Ecto neural progenitor cell (in vitro differentiated cells): ENCODE measurements around the gene STMN1.
"Not testable (repeated sequence)": the region's sequence is repeated elsewhere in the genome, so short reads cannot be mapped to it uniquely, and the experiment has no call there.

Source experiments
- DNase-seq: peaks from one replicate; pipeline ENCODE4 v3.0.0-alpha.2; 2018; ENCODE audit warnings: low spot score

STMN1 gene

DNA sequence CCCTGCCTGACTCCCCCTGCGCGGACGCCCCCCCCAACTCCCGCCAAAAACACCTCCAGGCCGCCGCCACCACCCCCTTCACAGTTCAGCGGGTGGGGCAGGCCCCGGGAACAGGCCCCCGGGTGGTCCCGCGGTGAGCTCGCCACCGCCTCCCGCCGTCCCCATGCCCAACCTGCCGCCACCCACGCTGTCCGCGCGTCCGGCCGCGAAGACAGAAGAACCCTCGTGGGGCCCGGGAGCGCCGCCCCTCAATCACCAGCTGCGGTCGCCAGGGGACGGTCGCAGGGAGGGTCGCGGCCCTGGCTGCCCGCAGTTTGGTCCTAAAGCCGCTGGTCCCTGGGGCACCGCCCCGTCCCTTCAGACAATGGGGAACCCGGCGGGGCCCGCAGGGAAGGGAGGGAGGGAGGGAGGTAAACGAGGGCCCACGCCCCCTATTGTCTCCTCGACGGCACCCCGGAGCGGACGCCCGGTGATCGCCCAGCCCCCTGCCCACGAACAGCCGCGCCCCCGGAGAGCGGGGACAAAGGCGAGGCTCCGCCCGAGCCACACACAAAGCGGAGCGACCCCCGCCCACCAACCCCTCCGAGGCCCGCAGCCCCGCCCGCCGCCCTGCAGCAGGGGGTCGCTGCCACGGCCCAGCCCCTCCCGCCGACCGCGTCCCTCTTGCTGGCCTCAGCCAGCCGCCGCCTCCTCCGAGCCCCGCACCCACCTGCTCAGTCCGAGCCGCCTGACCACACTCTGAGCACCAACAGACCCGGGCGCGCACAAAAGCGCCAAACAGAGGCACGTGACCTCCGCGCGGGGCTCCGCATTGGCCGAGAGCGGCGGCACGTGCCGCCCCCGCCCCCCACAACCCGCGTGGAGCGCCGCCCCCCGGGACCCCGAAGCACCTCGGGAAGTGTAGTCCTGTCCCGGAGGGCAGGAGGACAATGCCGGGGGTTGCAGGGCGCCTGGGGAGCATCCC is at the start of gene STMN1:
Gene STMN1, minus strand, starts transcription at position 740 of the 964 bp plus-strand sequence. CDS start 1,743 bp downstream, outside the sequence.
- DNase-seq, result peak; percentile 99

DNA sequence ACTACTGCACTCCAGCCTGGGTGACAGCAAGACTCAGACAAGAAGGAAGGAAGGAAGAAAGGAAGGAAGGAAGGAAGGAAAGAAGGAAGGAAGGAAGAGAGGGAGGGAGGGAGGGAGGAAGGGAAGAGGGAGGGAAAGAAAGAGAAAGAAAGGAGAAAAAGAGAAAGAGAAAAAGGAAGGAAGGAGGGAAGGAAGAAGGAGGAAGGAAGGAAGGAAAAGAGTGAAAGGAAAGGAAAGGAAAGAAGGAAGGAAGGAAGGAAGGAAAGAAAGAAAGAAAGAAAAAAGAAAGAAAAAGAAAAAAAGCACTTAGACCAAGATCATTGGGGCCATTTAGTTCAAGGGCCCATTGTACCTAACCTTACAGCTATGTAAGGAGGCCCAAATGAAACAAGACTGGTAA is 49.3 kb upstream of the STMN1 start:
- DNase-seq, result no peak

DNA sequence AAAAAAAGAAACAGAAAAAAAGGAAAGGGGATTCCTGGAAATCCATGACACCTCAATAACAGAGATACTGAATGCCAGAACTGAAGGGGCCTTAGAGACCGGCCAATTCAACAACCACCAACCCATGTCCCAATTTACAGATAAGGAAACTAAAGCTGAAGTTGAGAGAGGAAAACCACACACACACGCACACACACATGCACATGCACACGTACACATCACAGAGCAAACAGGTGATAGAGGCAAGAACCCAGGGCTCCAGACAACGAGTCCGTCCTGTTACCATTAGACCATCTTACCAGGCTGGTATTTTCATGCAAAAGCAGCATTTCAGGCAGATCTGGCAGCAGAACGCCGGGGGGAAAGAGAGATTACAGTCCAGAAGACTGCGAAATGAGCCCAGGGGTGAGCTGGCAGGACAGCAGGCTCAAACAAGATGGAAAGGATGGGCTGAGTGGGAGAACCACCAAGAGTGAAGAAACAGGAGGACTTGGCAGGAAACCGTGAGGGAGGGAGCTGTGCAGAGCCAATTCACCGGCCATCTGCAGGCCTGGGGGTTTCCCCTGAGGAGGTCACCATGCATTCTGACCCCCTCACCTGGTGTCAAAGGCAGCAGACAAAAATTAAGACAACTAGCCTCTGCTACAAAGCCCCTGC is 48.2 kb upstream of the STMN1 start:
- no peak for DNase-seq

DNA sequence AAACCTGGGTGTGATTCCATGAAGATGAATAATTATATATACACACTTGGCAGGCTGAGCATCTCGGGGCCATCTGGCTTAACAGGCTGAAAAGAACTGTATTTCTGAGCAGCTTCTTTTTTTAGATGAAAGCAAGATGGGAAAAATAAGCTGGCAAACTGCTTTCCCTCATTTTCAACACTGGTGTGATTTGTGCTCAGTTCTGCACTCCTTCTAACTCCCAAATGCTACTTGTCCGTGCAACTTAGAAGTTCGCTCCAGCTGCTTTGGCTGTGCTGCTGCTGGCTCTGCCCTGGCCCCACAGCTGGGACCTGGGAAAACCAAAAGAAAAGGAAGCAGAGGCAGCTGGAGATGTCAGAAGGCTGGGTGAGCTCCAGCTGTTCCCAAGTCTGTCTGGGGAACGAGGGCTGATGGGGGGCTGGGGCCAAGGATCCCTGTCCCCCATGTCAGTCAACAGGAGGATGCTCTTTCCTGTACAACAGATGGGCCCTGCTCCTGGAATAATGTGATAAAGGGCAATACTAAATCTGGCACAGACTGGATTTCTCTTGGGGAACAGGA is 46.7 kb upstream of the STMN1 start:
- no peak for DNase-seq

DNA sequence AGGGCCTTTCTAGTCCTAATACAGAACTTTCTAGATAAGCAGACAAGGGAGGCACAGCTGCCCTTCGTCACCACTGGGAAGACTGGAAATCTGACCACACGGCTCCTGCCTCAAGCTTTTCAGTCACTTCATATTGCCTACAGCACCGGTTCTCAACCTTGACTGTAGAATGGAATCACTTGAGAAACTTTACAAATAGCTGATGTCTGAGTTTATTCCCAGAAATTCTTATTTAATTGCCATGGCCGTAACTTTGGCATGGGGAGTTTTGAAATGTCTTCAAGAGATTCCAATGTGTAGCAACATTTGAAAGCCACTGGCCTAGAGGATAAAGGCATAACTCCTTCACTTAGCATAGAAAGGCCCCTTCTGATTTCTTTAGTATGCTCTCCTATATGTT is 42.4 kb upstream of the STMN1 start:
- no peak for DNase-seq

DNA sequence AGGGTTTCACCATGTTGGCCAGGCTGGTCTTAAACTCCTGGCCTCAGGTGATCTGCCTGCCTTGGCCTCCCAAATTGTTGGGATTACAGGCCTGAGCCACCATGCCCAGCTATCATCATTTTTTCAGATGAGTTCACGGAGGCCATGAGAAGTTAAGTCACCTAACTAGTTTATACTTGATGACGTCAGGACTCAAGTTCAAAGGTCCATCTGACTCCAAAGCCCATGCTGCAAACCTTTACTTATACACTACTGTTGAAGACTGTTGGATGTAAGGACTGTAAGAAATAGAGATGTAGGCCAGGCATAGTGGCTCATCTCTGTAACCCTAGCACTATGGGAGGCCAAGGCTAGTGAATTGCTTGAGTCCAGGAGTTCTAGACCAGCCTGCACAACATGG is 40.8 kb upstream of the STMN1 start:
- DNase-seq, result no peak

DNA sequence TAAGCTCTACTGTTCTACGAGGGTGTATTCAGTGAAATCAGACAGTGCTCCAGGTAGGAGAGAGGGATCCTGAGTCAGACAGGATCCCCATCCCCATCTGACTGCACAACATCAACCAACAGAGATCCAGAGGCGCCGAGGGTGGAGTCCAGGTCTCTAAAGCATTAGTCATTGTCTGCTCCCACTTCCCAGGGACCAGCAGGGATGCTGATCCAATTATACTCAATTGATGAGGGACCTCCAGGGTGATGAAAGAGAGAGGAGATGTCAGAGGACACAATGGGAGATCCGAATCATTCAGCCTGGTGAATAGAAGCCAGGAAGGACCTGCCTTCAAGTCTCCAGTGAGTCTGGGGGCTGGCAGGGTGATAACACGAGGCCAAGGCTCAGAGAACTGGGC is 39.5 kb upstream of the STMN1 start:
- DNase-seq, result no peak

DNA sequence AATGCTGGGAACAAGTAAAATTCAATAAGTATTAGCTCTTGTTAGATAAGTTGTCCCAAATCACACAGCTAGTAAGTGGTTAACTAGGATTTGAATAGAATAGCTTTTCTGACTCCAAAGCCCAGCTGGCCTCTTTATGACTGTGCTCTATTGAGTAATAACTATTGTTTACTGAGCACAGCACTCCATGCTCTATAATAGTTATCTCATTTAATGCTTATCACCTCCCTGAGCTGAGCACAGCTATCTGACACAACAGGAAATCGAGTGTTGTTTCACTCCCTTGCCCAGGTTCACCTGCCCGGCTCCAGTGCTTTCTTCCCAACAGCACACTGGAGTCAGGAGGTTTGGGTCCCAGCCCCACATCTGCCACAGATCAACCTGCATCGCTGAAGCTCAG is 38.8 kb upstream of the STMN1 start:
- DNase-seq, result no peak

DNA sequence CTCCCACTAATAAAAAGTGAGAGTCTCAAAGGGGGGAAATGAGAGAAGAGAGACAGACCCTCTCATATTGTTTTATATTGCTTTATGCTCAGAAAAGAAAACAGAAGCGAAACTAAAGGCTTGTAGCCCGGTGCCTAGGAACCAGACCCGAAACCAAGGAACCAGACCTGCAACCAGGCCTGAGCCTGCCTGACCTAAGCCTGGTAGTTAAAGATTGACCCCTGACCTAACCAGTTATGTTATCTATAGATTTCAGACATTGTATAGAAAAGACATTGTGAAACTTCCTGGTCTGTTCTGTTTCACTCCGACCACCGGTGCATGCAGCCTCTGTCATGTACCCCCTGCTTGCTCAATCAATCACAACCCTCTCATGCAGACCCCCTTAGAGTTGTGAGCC is 37.3 kb upstream of the STMN1 start:
- DNase-seq, result not testable (repeated sequence)

DNA sequence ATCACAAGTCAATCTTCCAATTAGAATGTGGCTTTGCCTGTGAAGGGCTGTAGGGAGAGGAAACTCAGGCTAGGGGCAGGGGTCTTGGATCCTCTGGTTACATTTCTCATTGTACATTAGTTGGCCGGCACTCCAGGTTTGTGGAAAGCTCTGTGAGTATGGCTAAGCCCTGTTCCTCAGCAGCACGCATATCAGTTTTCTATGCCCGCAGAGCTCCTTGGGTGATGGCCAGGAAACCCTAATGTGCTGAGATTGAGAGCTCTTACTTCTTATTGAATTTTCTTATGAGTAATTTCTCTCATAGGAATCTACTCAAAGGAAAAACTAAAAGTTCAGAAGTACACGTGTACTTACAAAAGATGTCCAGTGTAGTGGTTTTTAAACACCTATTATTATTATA is 30.7 kb upstream of the STMN1 start:
- no peak for DNase-seq

DNA sequence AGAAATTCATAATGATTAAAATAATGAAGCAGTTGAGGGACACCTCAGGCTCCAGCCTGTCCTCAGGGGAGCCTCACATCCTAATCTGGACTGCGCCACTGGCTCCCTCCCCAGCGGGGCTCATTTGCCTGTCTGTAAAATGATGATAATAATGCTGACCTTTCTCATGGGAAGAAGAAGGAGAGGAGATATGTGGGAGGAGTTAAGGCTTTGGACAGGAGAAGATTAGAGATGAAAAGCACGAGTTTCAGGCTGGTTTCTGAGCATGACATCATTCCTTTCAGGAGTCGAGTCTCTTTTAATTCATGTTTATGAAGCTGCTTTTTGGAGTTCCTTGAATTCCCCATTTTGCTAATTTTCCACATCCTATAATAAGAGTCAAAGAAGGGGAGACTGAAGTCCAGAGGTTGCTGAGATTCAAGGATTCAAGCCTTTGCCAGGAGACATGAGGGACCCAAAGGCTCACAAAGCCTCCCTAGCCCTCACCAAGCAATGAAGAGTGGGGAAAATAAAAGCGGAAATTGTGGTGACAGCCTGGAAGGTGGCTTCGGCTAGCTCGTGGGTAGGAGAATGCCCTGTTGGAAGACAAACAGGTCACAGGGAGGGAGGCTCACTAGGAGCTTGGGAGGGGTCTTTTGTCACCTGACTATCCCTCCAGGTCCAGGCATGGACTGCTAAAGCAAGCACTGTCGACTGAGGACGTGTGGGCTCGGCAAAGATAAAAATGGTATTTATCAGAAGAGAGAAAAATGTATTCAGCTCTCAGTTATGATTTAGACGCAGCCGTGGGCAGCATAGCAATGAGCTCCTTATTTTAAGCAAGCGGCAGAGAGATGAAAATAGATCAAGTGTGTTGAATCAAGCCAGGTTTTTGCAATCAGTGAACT is 27.5 kb upstream of the STMN1 start:
- DNase-seq, result no peak

DNA sequence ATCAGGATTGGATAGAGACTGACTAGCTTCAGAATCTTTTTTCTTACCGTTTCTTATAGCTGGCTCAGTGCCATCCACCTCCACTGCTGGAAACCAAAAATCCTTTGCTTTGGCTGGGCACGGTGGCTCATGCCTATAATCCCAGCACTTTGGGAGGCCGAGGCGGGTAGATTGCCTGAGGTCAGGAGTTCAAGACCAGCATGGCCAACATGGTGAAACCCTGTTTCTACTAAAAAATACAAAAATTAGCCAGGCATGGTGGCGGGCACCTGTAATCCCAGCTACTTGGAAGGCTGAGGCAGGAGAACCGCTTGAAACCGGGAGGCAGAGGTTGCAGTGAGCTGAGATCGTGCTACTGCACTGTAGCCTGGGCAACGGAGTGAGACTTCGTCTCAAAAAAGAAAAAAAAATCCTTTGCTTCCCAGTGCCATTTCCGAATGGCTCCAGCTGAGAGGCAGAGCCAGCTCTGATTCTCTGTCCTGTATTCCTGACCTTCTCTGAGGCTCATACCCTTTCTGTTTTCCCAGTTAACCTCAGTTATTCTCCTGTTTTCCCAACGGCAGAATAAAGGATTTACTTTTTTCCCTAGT is 26.7 kb upstream of the STMN1 start:
- DNase-seq, result not testable (repeated sequence)

DNA sequence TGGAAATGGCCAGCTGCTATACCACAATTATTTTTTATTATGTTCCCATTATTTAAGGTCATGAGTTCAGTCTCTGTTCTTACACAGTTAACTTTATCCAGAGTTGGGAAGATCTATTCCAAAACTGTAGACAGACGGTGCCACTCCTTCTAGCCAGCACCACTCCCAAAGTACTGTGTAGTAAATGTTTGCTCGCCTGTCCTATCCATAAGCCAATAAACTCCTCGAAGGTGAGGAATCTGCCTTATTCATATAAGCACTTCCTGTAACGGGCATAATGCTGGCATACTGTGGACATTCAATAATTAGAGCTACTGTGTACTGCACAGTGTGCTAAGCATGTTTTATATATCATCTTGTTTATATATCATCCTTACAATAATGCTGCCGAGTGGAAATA is 26.1 kb upstream of the STMN1 start:
- DNase-seq, result no peak

DNA sequence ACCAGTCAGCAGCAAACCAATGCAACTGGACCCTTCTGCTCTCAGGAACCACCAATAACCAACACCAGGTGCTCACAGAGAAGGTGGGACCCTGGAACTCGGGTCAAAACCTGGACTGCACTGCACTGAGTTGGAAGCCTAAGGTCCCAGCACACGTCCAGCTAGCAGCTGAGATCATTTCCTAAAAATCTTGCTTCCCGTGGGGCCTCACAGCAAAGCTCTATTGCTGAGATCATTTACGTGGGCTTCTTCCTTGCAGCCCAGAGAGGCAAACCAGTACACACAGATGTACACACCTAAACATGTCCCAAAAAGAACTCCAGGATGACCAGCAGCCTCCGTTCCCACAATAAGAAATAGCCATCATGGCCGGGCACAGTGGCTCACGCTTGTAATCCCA is 22.8 kb upstream of the STMN1 start:
- no peak for DNase-seq

DNA sequence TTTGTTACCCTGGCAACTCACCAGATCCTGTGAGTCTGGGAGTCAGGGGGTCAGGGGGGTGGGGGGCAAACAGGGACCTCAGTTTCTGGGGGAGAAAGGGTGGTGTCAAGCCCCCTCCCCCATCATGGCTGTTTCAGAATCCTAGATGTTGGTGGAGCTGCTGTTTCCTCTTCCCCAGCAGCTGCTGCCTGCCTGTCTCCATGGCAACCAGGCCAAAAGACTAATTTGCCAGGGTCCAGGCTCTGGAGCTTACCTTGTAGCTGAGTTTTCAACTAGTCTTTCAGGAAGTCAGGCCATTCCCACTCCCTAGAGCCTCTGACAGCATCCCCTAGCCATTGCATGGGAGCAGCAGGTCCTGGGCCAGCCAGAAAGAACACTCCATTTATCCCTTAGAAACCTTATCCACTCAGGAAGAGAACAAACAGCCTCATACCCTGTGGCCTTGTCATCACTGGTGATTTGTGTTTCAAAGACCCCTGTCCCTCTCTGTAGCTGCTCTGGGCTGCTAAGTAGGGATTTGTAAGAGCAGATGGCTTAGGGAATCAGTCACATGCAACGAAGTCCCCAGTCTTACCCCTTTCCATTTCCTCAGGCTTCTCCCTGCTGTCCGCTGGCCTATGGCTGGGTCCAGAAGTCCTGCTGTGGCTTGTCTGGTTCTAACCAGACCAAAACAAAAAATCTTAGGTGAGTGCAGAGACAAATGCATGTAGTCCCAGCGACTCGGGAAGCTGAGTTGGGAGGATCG is 21.5 kb upstream of the STMN1 start:
- DNase-seq, result peak; percentile 75

DNA sequence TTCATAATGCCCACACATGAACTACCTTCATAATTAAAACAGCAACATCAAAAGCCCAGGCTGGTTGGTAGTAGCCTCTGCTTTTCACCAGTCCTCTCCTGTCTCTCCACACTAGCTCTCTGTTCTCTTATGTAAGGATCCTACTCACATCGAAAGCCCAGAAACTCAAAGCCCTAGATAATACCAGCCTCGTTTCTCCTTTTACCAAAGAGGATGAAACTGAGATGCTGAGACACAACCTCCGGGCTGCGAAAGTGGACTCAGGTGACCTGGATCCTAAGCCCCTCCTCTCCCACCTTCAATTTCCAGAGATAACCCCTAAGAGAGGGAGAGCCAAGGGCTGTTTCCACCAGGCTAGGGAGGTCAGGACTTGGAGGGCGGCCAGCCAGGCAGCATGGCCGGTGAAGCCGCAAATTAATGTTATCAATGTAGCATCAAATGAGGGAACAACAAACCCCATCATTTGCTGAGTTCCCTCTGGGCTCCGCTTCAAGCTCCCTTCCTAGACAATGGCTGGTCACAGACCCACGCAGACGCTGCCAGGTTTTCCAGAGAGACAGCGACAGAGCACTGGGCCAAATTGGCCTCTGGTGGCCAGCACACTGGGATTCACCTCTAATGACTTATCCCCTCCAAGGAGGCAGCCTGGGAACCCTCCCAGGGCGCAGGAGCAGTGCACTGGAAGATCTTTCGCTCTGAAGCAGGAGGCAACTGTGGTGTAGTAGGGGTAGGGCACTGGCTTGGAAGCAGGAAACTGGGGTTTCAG is 20.7 kb upstream of the STMN1 start:
- DNase-seq, result no peak

DNA sequence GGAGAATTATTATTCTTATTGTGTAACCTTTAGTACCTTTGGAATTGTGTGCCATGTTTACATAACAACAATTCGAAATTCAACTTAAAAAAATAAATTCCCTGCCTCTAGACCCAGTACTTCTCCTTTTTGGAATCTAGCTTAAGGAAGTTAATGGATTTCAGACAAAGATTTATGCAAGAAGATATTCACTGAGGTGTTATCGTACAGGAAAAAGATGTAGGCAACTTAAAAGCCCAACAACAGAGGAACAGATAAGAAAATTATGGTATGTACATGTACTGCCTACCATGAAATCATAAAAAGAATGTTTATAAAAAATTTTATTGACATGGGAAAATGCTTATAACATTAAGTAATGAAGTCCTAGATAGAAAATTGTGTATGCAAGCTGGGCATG is 18.2 kb upstream of the STMN1 start:
- no peak for DNase-seq

DNA sequence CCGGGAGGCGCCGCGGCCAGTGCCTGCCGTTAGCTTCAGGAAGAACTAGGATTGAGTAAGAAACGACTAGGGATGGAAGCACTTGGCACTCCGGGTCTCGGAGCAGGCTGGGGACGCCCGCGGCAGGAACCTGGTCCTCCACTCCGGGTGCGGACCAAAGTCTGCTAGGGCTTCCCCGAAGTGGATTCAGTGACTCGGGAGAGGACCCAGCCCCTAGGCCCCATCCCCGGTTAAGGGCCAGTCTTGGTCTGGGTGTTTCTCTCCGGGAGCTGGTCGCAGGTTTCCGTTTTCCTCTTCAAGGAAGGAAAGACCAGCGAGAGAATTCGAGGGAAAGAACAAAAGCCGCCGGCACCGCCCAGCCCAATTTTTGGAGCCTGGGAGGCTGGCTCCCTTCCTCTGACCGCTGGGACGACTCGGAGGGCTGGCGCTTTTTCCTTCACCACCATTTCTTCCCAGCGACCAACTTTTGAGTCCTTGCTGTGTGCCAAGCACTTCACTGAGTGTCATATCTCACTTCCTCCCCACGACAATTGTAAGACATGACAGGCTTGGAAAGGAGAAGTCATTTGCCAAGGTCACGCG is 16.8 kb upstream of the STMN1 start:
- no peak for DNase-seq

DNA sequence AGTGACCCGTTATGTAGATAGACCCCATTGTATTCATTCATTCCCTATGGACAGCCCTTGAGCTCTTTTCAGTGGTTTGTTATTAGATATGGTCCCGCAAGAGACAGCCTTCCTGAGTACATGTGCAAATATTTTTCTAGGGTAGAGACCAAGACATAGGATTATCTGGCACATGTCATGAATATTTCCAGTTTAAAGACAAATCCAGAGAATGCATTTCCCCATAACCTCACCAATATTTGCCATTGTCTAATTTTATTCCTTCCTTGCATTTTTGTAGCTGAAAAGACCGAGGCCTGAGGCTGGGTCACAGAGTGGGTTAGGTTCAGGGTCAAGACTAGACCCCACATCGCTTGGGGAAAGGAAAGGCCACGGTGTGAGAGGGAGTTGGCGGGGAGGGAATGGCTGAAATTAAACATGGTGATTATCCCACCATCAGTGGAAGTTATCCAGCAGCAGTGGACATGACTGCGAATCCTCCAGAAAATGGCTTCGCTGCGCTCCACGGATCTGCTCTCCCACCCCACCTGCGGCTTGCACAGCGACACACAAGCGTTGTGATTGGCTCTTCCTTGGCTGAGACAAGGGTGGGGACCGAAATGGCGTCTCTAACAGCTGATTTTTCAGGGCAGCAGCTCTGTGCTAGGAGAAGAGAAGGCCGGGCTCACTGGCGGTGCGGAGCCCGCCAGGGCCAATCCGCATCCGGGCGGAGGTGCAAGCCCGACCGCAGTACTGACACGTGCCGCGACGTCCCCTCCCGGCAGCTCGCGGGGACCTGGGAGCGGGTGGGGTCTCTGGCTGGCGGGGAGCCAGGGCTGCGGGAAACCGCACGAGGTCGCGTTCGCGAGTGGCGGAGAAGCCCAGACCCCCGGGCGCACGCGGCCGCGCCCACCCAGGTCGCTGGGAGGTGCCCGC is 16.1 kb upstream of the STMN1 start:
- peak; percentile 74 for DNase-seq
